Vagina (tissue), 2 donors: Measurements from ENCODE around the gene CRYZ. TPM values are rescaled to one million over a fixed set of nuclear protein-coding genes. Genes with fewer than 3 reads are reported as not detected.
"Not testable (repeated sequence)": the region's sequence is repeated elsewhere in the genome, so short reads cannot be mapped to it uniquely, and the experiment has no call there.

Experiments used
- DNase-seq, 2 donors: peaks; one replicate each; pipeline ENCODE4 v3.0.0-alpha.2; 2017; ENCODE audit errors: extremely low spot score in 2 of 2
- H3K27ac ChIP-seq: fragments of 200-600 bp; sonication (generic); one replicate; pipeline ENCODE4 v1.5.1; 2019
- H3K27me3 ChIP-seq: fragments of 200-600 bp; sonication (generic); one replicate; pipeline ENCODE4 v1.5.1; 2019
- H3K36me3 ChIP-seq, 2 donors: fragments of 200-600 bp; sonication (generic); one replicate each; pipeline ENCODE4 v1.5.1; 2017 to 2019
- H3K4me1 ChIP-seq: fragments of 200-600 bp; sonication (generic); one replicate; pipeline ENCODE4 v1.5.1; 2019
- H3K4me3 ChIP-seq, 2 donors: fragments of 200-600 bp; sonication (generic); 1 replicate in 1 of 2; 2 replicates in 1 of 2; pipeline ENCODE4 v1.5.1; 2016 to 2019
- H3K9me3 ChIP-seq: fragments of 200-600 bp; sonication (generic); one replicate; pipeline ENCODE4 v1.5.1; 2019
- CTCF ChIP-seq, 3 experiments: fragments of 450-650 bp in 2 of 3; fragments of 200-600 bp in 1 of 3; sonication (generic) in 1 of 3; IDR thresholded peaks; one replicate each; pipeline ENCODE4 v1.5.1; 2017 to 2019; ENCODE audit warnings: antibody characterized with exemption in 3 of 3, mild to moderate bottlenecking in 2 of 3, moderate library complexity in 2 of 3
- POLR2A ChIP-seq, 2 donors: fragments of 450-650 bp; IDR thresholded peaks; one replicate each; pipeline ENCODE4 v1.6.1; 2017; ENCODE audit warnings: antibody characterized with exemption in 2 of 2, mild to moderate bottlenecking in 2 of 2, moderate library complexity in 2 of 2
- POLR2AphosphoS5 ChIP-seq, 2 donors: sonication (generic); formaldehyde crosslinking; IDR thresholded peaks; one replicate each; pipeline ENCODE4 v1.9.0; 2017; ENCODE audit warnings: antibody characterized with exemption in 2 of 2, mild to moderate bottlenecking in 2 of 2, low read depth in 1 of 2; ENCODE audit not compliant: insufficient read depth in 1 of 2
- intact Hi-C: fragments of 100-400 bp; cut with DNase I; formaldehyde crosslinking; loops from one replicate; pipeline ENCODE4 v1.15.1; 2023
- total RNA-seq: library from RNA; depleted of rRNA; stranded (reverse); fragments of >200 nt; gene quantifications from one replicate; pipeline ENCODE4 v1.2.3, GENCODE V29; 2016

CRYZ gene
- total RNA-seq, 1 donor from 2014 or later = 32.7 TPM

GRCh38 chr1:74673351-74674111 lies 59.3 kb downstream of the CRYZ start, which contains the start of gene ERICH3:
Gene ERICH3 (minus strand): TSS chr1:74673792. CDS start chr1:74673519, 273 bp downstream.
- no peak for TF ChIP-seq POLR2AphosphoS5 (IDR thresholded peaks at IDR 0.05; ENCODE audit: insufficient read depth in 1 of 2, low read depth in 1 of 2)
- no peak for TF ChIP-seq CTCF (IDR thresholded peaks at IDR 0.05)
- TF ChIP-seq POLR2A (IDR thresholded peaks at IDR 0.05) = no peak
- intact Hi-C loops = no loop called here
- H3K27ac ChIP-seq = no peak within 1 kb of the TSS
- H3K36me3 ChIP-seq = no peaks in the 10 kb centered on the region
- peak within 1 kb of the TSS; percentile 8 to 40 for H3K4me3 ChIP-seq
- no peak for DNase-seq
- no peaks in the 10 kb centered on the region for H3K27me3 ChIP-seq
- H3K9me3 ChIP-seq = no peaks in the 10 kb centered on the region
- H3K4me1 ChIP-seq = peaks cover 9% of the 10 kb centered on the region

- H3K4me1 ChIP-seq, intact Hi-C loops, DNase-seq, H3K4me3 ChIP-seq, H3K27ac ChIP-seq, H3K9me3 ChIP-seq, H3K36me3 ChIP-seq, H3K27me3 ChIP-seq: not testable (repeated sequence)
Measured at GRCh38 chr1:74670866-74671265, 62.0 kb downstream of the CRYZ start.

Other genes with a start within 250 kb of the CRYZ start
- gene LRRC53, start 220.4 kb downstream of the CRYZ start, total RNA-seq = not detected
- 0.49 TPM for gene ERICH3, start 59.3 kb downstream of the CRYZ start, total RNA-seq
- gene TYW3, start 102 bp upstream of the CRYZ start, total RNA-seq = 8.8 TPM